Measurements from ENCODE around the gene LAMA3.

GRCh38 chr18:23880931-23881617 is 191.8 kb downstream of the LAMA3 start:
- TF ChIP-seq CTCF (IDR thresholded peaks at IDR 0.05) (no peak), POLR2A (IDR thresholded peaks at IDR 0.05) (no peak)
